Cardiac septum (tissue), 1 donor: ENCODE results near the gene LDLRAD4. TPM values are rescaled to one million over a fixed set of nuclear protein-coding genes. Genes with fewer than 3 reads are reported as not detected.

Source experiments
- DNase-seq: peaks from one replicate; pipeline ENCODE4 v3.0.0-alpha.2; 2020; ENCODE audit warnings: low spot score
- intact Hi-C: fragments of 100-400 bp; cut with DNase I; formaldehyde crosslinking; loops from one replicate; pipeline ENCODE4 v1.14.0; 2022
- long read RNA-seq: library from polyadenylated mRNA; unstranded; transcript quantifications from one replicate; pipeline ENCODE4 v2.0.0, GENCODE V29; 2021
- total RNA-seq: library from RNA; stranded (reverse); fragmentation: NEBNext Ultra II Directional; extraction: Animal tissue kit (Norgen Biotek cat#: 25700); gene quantifications from one replicate; pipeline ENCODE4 v1.2.1, GENCODE V29; 2021
- donor health status: DM: no; HTN: no; CAD: no.

LDLRAD4 gene
- total RNA-seq: 23.3 TPM
- long read RNA-seq, partial matches to known transcripts: 2 of 28 reads
- long read RNA-seq, other reads (novel, unspliced or antisense): 26 of 28 reads

DNA sequence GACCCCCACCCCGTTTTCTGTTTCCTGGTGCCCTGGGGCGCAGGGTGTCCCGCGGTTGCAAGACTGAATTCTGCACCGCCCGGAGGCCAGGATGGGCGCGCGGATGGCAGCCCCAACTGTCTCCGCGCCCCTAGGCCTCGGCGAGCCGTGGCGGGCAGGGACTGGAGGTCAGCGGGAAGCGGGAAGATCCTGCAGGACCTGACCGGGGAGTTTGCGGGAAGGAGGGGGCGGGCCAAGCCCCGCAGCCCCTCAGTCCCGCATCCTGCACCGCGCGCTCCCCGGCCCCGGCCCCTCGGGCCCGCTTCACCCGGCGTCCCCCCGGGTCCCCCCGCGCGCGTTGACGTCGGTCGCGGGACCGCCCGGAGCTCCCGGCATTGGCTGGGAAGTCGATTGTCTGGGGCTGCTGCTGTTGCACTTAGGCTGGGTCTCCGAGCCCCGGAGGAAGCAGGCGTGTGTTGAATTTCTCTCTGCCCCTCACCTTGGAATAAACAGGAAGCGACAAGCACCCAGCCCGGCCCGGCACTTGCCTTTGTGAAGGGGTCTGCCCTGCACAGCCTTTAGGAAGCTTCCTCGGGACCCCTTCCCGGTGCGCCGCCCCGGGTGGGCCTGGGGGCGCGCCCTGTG lies at the start of gene LDLRAD4:
TSS of gene LDLRAD4 (plus strand) at position 393 of the 624 bp plus-strand sequence.
- intact Hi-C loops: loop anchor here (1.0 to 5.0 kb wide), 4 partner anchors 99 to 509 kb away; partner anchors contain the start of genes FAM210A and RNMT
- no peak for DNase-seq

DNA sequence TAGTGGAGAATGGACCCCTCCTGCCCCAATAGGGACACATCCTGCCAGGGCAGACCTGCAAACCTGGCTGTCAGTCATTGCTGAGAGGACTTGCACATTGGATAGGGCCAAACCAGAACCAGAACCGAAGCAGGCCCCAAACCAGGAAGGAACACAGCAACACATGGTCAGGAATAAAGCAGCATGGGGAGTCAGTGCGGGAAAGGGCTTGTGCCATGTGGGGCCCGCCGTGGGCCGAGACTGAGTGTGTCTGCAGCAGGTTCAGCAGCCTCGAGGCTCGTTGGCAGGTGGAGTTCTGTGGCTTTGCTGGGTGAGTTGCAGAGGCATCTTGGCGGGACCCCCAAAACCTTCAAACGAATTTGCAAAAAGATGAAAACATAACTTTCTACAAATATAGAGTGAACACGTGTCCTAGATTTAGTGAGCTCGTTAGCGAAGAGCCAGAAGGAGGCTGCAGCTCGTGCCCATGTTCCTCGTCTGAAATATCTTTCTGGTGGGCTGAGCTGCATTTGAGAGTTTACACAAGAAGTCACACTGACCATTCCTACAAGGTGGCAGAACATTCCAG lies 44.9 kb upstream of the LDLRAD4 start:
- intact Hi-C loops: no loop called here

DNA sequence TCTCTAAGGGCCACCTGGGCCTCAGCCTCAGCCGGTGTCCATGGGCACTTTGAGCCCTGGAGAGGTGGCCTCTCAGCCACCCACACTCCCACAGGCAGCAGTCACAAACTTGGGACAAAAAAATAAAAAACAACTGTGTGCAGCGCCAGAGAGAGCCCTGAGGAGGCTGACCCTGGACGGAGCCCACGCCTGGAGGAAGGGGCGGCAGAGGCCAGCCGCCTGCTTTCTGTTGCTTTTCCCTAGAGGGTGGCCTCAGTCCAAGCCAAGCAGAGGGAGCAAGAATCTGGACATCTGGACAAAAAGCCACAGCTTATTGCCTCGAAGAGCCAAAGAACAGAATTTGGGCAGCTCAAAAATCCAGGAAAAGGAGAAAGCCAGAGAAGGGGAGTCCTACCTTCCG lies 43.3 kb upstream of the LDLRAD4 start:
- DNase-seq: no peak
- intact Hi-C loops: no loop called here

More for the DNA sequence above, 44.9 kb upstream of the LDLRAD4 start:
- DNase-seq: no peak

DNA sequence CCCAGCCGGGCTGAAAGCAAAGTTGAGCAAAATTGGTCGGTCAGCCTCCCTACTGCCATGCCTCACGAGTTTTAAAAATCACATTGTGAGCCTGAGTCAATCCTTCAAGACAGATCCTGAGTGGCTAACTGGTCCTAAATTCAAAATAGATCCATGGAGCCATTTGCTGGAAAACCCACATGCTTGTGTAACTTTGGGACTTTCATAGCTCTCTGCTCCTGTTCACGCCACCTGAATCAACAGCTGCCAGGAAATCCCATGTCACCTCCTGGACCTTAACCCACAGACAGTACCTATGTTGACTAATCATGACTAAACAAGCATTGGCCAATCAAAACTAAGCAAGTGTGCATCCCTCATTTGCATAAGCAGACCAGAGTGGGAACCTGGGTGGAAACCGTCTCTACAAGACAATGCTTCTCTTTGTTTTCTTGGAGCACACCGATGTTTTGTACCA lies 42.8 kb upstream of the LDLRAD4 start:
- intact Hi-C loops: no loop called here
- DNase-seq: no peak

DNA sequence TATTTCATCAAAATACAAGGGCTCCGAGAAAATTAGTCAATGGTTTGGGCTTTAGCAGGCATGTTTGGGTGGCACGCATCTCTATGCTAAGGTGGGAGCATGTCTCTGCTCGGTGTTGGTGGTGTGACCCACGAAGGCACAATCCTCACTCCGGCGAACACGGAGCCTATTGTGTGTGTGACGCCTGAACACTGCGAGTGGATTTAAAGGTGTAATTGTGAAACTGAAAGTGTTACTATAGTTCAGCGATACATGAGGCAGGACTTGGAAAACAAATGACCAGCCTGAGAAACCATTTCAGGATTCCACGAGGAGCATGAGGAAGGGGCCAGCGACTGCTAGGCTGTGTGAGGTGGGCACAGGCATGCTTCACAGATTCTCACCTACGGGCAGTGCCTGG lies 41.7 kb upstream of the LDLRAD4 start:
- intact Hi-C loops: no loop called here
- DNase-seq: no peak

DNA sequence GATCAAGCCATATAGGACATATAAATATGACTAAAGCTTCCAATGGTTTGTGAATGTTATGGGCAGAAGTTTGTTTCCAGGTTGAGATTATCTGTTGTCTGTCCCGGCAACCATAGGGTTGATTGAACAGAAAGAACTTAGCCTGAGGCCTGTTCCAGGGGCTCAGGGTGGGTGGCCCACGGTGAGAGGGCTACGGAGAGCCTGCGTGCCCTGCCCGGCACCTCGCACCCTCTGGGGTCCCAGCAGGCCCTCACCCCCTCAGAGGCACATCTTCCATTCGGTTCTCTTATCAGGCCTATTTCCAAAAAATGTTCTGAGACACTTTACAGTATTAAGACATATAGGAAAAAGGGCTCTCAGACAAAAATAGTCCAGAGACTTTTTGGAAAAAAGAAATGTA lies 40.4 kb upstream of the LDLRAD4 start:
- intact Hi-C loops: no loop called here

DNA sequence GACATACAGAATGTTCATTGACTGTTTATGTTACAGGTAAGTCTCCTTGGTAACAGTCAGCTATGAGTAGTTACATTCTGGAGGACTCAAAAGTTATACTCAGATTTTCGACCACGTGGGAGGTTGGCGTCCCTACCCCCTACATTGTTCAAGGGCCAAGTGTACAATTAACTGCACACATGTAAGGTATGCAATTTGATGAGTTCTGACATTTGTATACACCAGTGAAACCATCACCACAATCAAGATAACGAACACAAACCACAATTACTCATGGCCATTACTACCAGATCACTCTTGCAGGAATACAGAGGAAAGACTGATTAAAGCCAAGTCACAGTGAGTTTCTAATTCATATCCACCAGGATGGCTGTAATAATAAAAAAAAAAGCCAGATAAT lies 39.6 kb upstream of the LDLRAD4 start:
- intact Hi-C loops: no loop called here
- no peak for DNase-seq

More for the DNA sequence above, 40.4 kb upstream of the LDLRAD4 start:
- DNase-seq: no peak

DNA sequence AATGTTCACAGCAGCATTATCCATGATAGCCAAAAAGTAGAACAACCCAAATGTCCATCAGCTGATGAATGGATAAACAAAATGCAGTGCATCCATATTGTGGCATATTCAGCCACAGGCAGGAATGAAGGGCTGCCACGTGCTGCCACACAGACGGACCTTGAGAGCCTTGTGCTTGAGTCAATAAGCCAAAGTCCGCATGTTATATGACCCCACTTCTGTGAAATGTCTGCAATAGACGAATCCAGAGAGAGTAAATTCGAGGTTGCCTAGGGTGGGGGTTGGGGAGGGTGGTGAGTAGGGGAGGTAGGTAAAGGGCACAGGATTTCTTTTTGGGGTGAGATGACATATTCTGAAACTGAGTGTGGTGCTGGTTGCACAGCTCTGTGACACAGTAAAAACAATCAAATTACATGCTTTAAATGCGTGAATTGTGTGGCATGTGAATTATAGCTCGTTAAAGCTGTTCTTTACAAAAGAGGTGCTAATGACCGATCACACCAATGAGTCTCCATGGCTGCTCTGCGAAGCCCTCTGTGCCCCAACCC lies 38.9 kb upstream of the LDLRAD4 start:
- intact Hi-C loops: no loop called here

DNA sequence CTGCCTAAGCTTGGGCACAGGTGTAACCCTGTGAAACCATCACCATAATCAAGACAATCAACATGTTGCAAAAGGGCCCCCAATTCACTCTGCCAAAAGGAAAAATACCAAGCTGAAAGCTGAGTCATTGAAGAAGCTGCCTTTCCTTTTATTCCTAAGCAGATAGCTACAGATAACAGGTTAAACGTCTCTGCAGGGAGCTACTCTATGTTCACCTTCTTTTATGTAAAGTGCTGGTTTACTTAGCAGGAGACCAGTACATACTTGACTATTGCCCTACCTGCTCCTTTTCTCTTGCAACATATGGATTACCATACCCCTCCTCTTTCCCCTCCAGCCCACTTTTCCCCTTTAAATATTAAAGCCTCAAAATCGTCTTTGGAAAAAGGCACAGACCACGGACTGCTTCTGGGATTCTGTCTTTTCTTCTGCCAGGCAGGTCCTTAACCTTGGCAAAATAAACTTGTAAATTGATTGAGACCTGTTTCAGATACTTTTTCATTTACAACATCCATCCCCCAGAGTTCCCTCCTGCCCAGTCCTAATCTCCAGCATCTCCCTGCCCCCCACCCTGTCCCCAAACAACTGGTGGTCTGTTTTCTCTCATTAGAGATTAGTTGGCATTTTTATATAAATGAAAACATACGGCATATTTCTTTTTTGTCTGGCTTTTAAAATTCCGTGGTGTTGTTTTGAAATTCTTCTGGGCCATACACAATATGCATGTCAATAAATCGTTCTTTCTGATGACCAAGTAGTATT lies 37.8 kb upstream of the LDLRAD4 start:
- no peak for DNase-seq
- intact Hi-C loops: no loop called here

More for the DNA sequence above, 38.9 kb upstream of the LDLRAD4 start:
- no peak for DNase-seq

DNA sequence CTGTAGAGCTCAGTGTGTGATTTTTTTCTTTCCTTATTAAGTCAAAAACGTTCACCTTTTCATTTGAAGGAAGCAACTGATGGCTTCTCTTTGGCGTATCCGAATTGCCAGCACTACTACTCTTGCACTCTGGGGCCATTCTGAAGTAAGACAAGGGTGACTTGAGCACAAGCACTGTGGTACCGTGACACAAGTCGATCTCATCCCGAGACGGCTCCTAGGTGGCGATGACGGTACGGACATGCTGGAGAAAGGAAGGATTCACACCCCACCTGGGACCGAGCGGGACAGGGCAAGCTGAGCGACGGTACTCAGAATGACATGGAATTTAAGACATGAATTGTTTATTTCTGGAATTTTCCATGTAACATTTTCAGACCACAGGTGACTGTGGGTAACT lies 36.8 kb upstream of the LDLRAD4 start:
- intact Hi-C loops: no loop called here
- DNase-seq: no peak

DNA sequence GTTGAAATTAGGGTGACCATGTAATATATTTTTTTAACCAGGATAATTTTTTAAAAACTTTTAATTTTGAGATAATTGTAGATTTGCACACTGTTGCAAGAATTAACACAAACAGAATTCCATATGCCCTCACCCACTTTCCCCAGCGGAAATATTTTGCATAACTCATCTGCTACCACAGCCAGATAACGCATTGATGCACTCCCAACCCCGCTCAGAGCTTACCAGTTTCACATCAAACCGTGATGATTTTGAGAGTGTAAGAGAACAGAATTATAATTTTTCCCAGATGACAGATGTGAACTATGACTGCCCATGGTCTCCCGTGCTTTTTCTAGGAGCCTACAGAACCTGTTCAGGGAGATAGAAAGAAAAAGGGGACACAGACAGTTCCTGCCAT lies 35.2 kb upstream of the LDLRAD4 start:
- intact Hi-C loops: no loop called here
- DNase-seq: no peak

DNA sequence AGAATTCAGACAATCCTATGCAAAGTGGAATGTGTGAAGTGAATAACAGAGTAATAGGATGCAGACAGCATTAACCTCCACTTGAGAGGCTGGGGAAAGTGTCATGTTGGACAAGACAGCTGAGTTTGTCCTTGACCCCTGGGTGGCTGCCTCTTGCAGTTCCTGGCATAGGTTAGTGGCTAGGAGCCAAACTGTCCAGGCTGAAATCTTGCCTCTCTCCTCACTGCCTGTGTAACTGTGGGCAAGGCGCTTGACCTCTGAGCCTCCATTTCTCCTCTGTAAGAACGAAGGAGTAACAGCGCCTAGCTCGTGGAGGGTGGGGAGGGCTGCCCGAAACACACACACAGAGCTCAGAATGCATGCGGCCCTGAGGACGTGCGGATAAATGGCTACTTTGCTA lies 34.8 kb upstream of the LDLRAD4 start:
- DNase-seq: no peak
- intact Hi-C loops: no loop called here

DNA sequence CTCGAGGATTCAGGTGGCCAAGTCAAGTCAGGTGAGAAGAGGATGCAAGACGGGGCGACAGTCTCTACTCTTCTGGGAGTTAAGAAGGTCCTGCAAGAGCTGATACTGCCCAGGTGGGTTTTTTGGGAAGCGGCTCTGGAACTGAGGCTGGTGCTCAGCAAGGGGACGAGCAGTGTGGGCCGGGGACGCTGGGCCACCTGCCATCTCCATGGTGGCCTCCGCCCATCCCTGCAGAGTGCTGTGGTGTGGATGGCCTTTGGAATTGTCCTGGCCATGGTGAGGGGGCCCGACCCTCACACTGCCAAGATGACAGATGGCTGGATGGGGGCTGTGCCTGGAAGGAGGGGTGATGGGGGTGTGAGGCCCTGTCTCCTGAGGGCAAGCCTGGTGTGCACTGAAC lies 34.2 kb upstream of the LDLRAD4 start:
- intact Hi-C loops: no loop called here
- no peak for DNase-seq

DNA sequence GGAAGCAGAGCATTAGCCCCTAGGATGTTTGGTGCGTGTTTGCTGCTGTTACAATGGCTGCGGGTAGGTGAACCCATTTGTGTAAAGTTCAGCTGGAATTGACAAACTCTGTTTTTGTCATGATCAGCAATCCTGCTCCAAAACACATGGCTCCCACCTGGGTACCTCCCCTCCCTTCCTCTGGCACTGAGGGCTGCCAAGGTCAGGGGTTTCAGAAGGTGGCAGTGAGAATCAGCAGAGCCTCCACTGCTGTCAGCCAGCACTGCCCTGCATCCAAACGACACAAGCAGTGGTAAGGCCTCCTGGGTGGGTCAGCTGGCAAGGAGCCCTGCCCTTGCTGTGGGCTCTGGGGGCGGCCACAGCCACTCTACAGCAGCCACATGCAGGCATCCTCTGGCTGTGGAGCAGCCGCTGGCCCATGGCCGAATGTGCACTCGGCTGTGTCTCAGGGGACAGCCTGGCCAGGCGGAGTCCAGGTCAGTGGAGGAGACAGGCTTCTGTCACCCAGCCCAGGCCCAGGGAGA lies 32.8 kb upstream of the LDLRAD4 start:
- intact Hi-C loops: no loop called here
- DNase-seq: peak; percentile 82

DNA sequence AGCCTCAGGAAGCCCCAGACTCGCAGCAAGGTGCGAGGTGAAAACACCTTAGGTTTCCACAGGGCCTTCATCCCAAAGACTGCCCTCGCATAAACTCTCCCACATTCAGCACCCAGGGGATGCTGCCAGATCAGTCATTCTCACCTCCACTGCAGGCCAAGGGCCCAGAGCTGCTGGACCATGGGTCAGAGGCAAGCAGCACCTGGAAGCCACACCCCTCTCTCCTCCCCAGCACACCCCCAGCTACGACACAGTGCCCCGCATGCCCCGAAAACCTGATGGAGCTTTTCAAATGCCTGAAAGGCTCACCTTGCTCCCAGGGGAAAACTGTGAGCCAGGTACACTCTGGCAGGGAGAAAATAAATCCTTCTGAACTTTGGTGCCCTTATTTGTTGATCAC lies 31.9 kb upstream of the LDLRAD4 start:
- DNase-seq: no peak
- intact Hi-C loops: no loop called here

DNA sequence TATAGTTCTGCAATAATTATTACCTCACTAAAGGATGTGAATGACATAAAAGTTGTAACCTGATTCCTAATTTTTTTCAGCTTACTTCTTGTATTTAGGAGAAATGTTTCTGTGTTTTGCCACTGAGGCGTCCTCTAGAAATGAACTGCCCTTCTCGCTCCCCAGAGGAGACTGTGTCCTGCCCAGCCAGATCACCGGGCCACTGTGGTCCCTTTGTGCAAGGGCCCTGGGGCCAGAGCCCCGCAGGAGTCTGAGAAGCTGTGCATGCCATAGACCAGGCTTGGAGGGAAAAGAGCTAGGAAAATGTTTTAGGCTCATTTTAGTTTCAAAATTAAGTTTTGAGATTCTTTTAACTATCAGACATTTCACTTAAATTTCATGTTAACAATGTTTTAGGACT lies 31.1 kb upstream of the LDLRAD4 start:
- intact Hi-C loops: no loop called here

DNA sequence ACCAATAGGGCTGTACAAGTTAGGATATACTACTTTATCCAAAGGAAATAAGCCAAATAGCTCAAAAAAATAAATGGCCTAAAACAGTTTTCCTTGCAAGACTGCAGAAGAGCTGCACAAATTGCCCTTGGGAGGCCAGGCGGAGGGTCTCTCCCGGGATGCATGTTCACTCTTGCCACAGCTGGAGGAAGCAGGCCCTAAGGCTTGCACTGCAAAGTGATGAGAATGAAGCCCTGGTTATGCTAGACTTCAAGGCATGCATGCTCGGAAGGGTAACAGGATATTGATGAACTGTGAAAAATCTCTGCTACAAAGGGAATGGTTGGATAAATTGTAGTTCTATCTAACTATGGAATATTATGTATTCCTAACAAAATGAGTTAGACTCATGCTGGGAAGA lies 27.5 kb upstream of the LDLRAD4 start:
- DNase-seq: no peak
- intact Hi-C loops: no loop called here

More for the DNA sequence above, 31.1 kb upstream of the LDLRAD4 start:
- no peak for DNase-seq

DNA sequence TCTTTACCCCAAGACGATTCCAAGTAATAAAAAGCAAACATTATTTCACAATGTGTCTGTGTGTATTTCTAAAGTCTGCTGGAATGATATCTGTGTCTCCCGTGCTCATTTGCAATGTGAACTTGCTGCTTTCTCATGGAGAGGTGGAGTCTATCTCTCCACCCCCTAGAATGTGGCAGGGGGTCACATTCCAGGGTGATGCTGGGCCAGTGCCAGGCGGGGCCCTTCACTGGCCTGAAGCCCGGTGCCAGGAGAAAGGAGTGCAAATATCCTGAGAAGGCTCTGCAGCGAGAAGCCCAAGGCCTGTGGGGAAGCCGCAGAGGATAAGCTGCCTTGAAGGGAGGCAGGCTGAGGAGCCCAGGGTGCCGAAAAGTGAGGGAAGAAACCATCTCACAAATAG lies 26.8 kb upstream of the LDLRAD4 start:
- intact Hi-C loops: no loop called here
- no peak for DNase-seq

DNA sequence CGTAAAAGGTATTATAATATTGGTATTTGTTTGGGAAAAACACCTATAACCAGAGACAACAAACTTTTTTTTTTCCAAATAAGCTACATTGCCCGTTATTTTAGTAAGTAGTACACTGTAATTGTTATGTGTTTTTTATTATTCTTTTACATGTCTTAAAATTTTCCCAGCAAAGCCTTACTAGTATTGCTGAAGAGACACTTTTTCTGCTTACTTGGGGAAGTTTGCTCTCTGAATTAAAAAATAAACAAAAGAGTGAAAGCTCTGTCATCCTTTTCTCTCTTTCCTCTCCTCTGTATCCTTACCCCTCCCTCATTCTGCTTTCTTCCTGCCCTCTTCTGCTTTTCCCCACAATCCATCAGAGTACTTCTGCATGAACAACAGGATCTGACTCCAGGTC lies 25.6 kb upstream of the LDLRAD4 start:
- DNase-seq: no peak
- intact Hi-C loops: no loop called here

DNA sequence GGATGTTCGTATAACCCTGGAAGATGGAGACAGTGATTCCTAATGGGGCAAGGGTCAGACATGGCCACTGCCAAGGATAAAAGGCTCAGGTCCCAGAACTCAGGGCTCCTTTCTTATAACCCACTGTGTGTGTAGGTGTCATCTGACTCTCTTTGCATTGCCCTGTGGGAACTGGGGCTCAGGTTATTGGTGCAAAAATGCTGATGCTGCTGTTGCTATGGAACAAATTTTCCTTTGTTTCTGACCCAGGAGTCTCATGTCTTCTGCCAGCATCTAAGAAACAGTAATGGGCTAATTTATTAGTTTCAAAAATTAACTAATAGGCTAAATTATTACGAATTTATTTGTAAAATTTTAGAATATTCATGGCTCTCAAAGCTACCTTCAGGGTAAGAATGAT lies 24.3 kb upstream of the LDLRAD4 start:
- intact Hi-C loops: no loop called here
- no peak for DNase-seq
